ENCODE data around the gene ATP10B.

The ATP10B gene

DNA sequence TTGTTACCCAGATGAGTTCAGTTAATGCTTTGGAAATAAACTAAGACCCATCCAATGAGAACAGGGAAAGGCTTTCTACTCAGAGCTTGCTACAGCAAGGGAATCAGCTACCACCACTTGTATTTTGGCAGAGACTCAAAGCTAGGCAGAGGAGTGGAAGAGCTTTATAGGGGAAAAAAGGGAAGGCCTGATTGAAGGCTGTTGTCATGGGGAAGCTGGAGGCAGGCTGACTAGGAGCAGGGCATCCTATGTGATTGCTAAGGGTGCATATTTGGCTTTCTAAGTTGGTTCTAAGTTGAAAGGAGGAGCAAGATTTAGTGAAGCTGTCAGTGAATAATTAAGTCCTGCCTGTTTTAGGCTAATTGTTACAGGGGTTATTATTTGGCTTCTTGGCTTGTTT is 314.9 kb downstream of the ATP10B start:
- TF ChIP-seq, protein P1, sequence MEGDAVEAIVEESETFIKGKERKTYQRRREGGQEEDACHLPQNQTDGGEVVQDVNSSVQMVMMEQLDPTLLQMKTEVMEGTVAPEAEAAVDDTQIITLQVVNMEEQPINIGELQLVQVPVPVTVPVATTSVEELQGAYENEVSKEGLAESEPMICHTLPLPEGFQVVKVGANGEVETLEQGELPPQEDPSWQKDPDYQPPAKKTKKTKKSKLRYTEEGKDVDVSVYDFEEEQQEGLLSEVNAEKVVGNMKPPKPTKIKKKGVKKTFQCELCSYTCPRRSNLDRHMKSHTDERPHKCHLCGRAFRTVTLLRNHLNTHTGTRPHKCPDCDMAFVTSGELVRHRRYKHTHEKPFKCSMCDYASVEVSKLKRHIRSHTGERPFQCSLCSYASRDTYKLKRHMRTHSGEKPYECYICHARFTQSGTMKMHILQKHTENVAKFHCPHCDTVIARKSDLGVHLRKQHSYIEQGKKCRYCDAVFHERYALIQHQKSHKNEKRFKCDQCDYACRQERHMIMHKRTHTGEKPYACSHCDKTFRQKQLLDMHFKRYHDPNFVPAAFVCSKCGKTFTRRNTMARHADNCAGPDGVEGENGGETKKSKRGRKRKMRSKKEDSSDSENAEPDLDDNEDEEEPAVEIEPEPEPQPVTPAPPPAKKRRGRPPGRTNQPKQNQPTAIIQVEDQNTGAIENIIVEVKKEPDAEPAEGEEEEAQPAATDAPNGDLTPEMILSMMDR (IDR thresholded peaks at IDR 0.05; ENCODE audit: low read depth, low read length): no peak
- H3K4me3 ChIP-seq (ENCODE audit: low read depth, low read length): no peak overlapping the region

DNA sequence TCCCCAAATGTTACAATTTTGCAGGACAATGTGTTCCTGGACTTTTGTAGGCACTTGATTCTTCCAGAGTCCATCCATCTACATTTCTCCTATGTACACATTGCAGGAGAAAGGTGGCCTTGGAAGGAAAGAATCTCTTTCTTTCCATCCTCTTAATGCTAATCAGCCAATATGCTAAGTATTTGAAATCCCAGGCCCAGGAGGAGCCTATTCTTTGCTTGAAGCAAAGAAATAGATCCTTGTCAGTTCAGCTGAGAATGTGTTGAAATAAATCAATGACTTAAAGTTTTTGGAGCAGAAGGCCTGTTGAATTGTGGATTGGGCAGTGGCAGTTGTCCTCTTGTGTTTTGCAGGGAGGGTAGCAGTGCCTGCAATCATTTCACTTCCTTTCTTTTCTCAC is 317.1 kb downstream of the ATP10B start:
- TF ChIP-seq, protein P1 (IDR thresholded peaks at IDR 0.05; ENCODE audit: low read depth, low read length): no peak
- no peak overlapping the region for H3K4me3 ChIP-seq (ENCODE audit: low read depth, low read length)

DNA sequence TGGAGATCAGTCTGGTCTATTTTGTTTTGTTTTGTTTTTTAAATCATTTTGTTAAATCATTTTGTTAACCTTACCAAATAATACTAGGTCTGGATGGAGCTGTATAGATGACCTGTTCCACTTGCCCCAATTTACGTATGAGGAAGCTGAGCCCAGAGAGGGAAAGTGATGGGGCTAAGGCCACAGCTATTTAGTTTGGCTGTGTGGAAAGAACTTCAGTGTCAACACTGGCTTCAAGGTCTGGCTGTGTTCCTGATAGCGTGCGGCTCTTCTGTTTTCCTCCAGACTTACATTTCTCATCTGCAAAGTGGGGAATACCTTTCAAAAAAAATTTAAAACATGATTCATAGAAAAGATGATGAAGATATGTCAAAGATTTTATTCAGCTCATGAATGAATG is 317.9 kb downstream of the ATP10B start:
- no peak overlapping the region for H3K4me3 ChIP-seq (ENCODE audit: low read depth, low read length)
- TF ChIP-seq, protein P1 (IDR thresholded peaks at IDR 0.05; ENCODE audit: low read depth, low read length): no peak

DNA sequence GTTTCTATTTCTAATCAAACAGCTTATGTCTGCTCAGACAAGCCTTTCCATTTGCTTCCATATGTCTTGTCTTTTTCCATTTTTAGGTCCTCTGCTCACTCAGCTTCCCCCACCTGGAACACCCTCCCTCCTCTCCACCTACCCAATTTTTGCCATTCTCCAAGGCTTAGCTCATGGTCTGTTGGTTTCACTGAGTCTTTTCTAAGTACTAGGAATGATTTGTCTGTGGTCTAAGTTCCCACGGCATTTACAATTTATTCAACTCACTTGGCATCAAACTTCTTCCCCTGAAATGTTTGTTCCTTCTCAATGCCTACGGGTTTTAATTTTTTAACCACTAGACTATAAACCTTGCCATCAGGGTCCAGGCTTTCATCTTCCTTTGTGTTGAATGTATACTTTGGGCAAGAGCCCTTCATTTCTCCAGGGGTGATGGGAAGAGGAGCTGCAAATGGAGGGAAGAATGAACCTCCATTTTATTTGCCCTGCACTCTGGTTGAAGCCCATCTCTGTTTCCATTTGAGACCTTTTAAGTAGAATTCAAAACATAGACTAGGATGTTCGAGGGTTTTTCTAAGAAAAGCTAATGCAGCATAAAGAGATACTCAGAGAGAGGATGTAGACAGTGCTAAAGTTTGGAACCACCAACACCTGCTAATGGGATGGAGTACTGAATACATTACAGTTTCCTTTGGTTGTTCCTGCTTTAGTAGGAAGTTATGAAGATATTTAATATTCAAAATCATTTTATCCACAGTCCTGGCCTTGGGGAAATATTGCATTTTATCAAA is 326.3 kb downstream of the ATP10B start:
- H3K4me3 ChIP-seq (ENCODE audit: low read depth, low read length): no peak overlapping the region
- TF ChIP-seq, protein P1 (IDR thresholded peaks at IDR 0.05; ENCODE audit: low read depth, low read length): no peak

DNA sequence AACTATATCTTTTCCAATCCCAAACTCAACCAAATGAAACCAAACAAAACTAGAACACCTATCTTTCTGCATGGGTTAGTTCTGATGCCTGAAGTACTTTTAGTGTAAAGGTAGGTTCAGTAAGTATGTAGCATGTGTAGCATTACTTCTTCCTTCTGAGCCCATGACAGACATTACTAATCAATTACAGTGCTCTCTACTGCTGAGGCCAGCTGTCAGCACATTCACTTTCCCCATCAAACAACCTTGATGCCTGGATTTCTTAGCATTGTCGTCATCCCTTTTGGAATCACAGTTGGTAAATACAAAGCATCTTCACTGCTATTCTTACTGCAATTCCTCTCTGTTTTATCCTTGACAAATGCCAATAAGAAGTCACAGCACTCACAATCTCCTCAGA is 327.2 kb downstream of the ATP10B start:
- no peak overlapping the region for H3K4me3 ChIP-seq (ENCODE audit: low read depth, low read length)
- TF ChIP-seq, protein P1 (IDR thresholded peaks at IDR 0.05; ENCODE audit: low read depth, low read length): no peak

DNA sequence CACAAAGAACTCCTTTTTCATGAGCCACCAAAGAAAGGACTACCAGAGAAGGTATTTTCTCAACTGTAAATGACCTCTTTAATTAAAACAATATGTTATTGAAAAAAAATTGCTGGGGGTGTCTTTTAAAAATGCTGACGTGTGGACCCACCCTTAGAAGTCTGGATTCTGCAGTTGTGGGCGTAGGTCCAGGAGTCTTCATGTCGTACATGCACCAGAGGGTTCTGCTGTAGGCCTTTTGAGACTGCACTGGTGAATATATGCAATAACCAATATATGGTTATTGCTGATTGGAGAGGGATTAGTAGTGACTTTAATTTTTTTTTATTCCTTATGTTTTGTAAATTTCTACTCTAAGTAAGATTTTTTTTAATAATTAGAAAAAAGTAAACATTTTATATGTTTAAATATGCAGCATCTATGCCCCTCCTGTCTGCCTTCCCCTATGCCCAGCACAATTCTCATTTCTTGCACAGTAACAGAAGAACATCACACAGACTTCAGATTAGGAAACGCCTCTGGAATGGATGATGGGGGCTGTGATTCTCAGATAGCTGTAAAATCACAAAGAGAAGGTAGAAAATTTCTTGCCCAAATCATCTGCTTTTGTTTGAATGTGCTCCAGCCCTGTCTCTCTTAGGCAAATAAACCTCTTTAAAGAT is 328.4 kb downstream of the ATP10B start:
- no peak overlapping the region for H3K4me3 ChIP-seq (ENCODE audit: low read depth, low read length)
- TF ChIP-seq, protein P1 (IDR thresholded peaks at IDR 0.05; ENCODE audit: low read depth, low read length): no peak

DNA sequence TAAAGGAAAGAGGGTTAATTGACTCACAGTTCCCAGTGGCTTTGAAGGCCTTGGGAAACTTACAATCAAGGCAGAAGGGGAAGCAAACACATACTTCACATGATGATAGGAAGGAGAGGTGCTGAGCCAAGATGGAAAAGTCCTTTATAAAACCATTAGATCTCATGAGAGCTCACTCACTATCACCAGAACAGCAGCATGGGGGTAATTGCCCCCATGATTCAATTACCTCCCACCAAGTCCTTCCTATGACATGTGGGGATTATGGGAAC is 330.7 kb downstream of the ATP10B start:
- no peak overlapping the region for H3K4me3 ChIP-seq (ENCODE audit: low read depth, low read length)
- TF ChIP-seq, protein P1 (IDR thresholded peaks at IDR 0.05; ENCODE audit: low read depth, low read length): no peak
